H1 (cell line): ENCODE data around the gene ZBTB20. TPM values are rescaled to one million over a fixed set of nuclear protein-coding genes. Genes with fewer than 3 reads are reported as not detected.

Experiments used
- CHD7 ChIP-seq: fragments of 300-600 bp; sonication (generic); IDR thresholded peaks from 2 replicates; pipeline ENCODE4 v1.7.1; 2012; ENCODE audit warnings: low read length, moderate library complexity, mild to moderate bottlenecking, inconsistent platforms; ENCODE audit not compliant: insufficient replicate concordance
- E2F6 ChIP-seq: IDR thresholded peaks from 2 replicates; pipeline ENCODE4 v1.6.1; 2012; ENCODE audit warnings: inconsistent platforms
- GTF2F1 ChIP-seq: IDR thresholded peaks from 2 replicates; pipeline ENCODE4 v1.6.1; 2012; ENCODE audit warnings: low read depth, low read length, improper control_type of control experiment, borderline replicate concordance
- RAD21 ChIP-seq, 2 experiments: IDR thresholded peaks in 1 of 2; conservative IDR thresholded peaks in 1 of 2; 2 replicates each; pipeline ENCODE4 v1.6.1; 2011; ENCODE audit warnings: low read depth in 2 of 2, low read length in 2 of 2, improper control_type of control experiment in 1 of 2, inconsistent platforms in 1 of 2, mild to moderate bottlenecking in 1 of 2, moderate library complexity in 1 of 2
- SP1 ChIP-seq: IDR thresholded peaks from 2 replicates; pipeline ENCODE4 v1.6.1; 2011; ENCODE audit warnings: low read depth, low read length
- SRF ChIP-seq: IDR thresholded peaks from 2 replicates; pipeline ENCODE4 v1.6.1; 2011; ENCODE audit warnings: mild to moderate bottlenecking, low read depth, low read length, moderate library complexity
- polyA plus RNA-seq, 7 experiments: library from polyadenylated mRNA; depleted of rRNA in 3 of 7; stranded (reverse) in 5 of 7; unstranded in 2 of 7; fragments of >200 nt in 5 of 7; fragments of 200-250 nt in 2 of 7; gene quantifications; 1 replicate in 5 of 7; 2 replicates in 1 of 7; 4 replicates in 1 of 7; pipeline versions ENCODE4 v1.2.1 to v1.2.3, GENCODE V29; 2011 to 2013; ENCODE audit warnings: missing spikeins in 2 of 7, mixed read lengths in 2 of 7
- total RNA-seq: library from RNA; stranded (reverse); fragmentation: NEBNext Ultra II Directional; extraction: Animal tissue kit (Norgen Biotek cat#: 25700); gene quantifications from 2 replicates; pipeline ENCODE4 v1.2.1, GENCODE V29; 2021

ZBTB20 gene
- total and polyA plus RNA-seq, 2 of the 8 experiments (the other 6 are each of a cell fraction or from before 2014, with no cell fraction given) = 0.35 to 1.3 TPM

GRCh38 chr3:114363554-114364202, 783.4 kb downstream of the ZBTB20 start (continued):
- TF ChIP-seq SP1 = no peak
- TF ChIP-seq GTF2F1 = no peak
- TF ChIP-seq SRF = no peak
- TF ChIP-seq RAD21 (IDR thresholded peaks at IDR 0.05 in 1 of 2, conservative IDR thresholded peaks at IDR 0.05 in 1 of 2; ENCODE audit: low read depth in 2 of 2, low read length in 2 of 2) = no peak
- TF ChIP-seq CHD7 = no peak
- no peak for TF ChIP-seq E2F6
